Neural cell (in vitro differentiated cells): Measurements from ENCODE around the gene PARVA. TPM values are rescaled to one million over a fixed set of nuclear protein-coding genes. Genes with fewer than 3 reads are reported as not detected.

Experiments used
- H2AFZ ChIP-seq: fragments of 200-600, 300-800 bp; sonication (generic), shearing (Covaris generic); 2 replicates; pipeline ENCODE4 v1.6.0; 2014; ENCODE audit warnings: low read depth, mild to moderate bottlenecking, antibody characterized with exemption, low read length, moderate library complexity
- H3F3A ChIP-seq: fragments of 200-600 bp; shearing (Covaris generic); 2 replicates; pipeline ENCODE4 v1.6.1; 2016; ENCODE audit warnings: mild to moderate bottlenecking, moderate library complexity, mixed read lengths, antibody characterized with exemption, low read length; ENCODE audit not compliant: insufficient read depth, poor library complexity, severe bottlenecking
- H3K27ac ChIP-seq: fragments of 200-600, 300-800 bp; sonication (generic), shearing (Covaris generic); 2 replicates; pipeline ENCODE4 v1.5.1; 2014; ENCODE audit warnings: mild to moderate bottlenecking, low read length, moderate library complexity
- H3K27me3 ChIP-seq: fragments of 300-800, 200-600 bp; sonication (generic), shearing (Covaris generic); 2 replicates; pipeline ENCODE4 v1.6.0; 2014; ENCODE audit warnings: mild to moderate bottlenecking, low read depth, low read length, moderate library complexity; ENCODE audit not compliant: insufficient read depth
- H3K36me3 ChIP-seq: fragments of 300-800, 200-600 bp; sonication (generic), shearing (Covaris generic); 2 replicates; pipeline ENCODE4 v1.5.1; 2014; ENCODE audit warnings: mild to moderate bottlenecking, antibody characterized with exemption, low read length, moderate library complexity; ENCODE audit not compliant: insufficient read depth
- H3K4me2 ChIP-seq: fragments of 300-800, 200-600 bp; sonication (generic), shearing (Covaris generic); 2 replicates; pipeline ENCODE4 v1.6.0; 2014; ENCODE audit warnings: mild to moderate bottlenecking, low read length
- H3K4me3 ChIP-seq: fragments of 300-800, 200-600 bp; sonication (generic), shearing (Covaris generic); 2 replicates; pipeline ENCODE4 v1.5.1; 2014; ENCODE audit warnings: mild to moderate bottlenecking, low read length, moderate library complexity
- H3K79me2 ChIP-seq: fragments of 200-600 bp; shearing (Covaris generic); replicated peaks from 2 replicates; pipeline ENCODE4 v1.6.0; 2014; ENCODE audit warnings: mild to moderate bottlenecking, low read length, moderate library complexity; ENCODE audit not compliant: insufficient read depth
- H3K9ac ChIP-seq: fragments of 300-800, 200-600 bp; sonication (generic), shearing (Covaris generic); 2 replicates; pipeline ENCODE4 v1.6.1; 2016; ENCODE audit warnings: mild to moderate bottlenecking, low read length, mixed read lengths
- H3K9me2 ChIP-seq: fragments of 200-600 bp; shearing (Covaris generic); 2 replicates; pipeline ENCODE4 v1.6.1; 2016; ENCODE audit warnings: mild to moderate bottlenecking, low read length, mixed read lengths; ENCODE audit not compliant: insufficient read depth
- H3K9me3 ChIP-seq: fragments of 200-600, 300-800 bp; sonication (generic), shearing (Covaris generic); 2 replicates; pipeline ENCODE4 v1.6.1; 2016; ENCODE audit warnings: mild to moderate bottlenecking, mixed run types, low read length, moderate library complexity, mixed read lengths
- H4K20me1 ChIP-seq: fragments of 200-600 bp; shearing (Covaris generic); 2 replicates; pipeline ENCODE4 v1.6.1; 2016; ENCODE audit warnings: mild to moderate bottlenecking, mixed run types; ENCODE audit not compliant: insufficient read depth
- CTCF ChIP-seq: fragments of 450-650 bp; IDR thresholded peaks from 2 replicates; pipeline ENCODE4 v1.5.1; 2014; ENCODE audit warnings: antibody characterized with exemption, mild to moderate bottlenecking, moderate library complexity; ENCODE audit not compliant: poor library complexity, severe bottlenecking
- EP300 ChIP-seq: fragments of 450-650 bp; conservative IDR thresholded peaks from 2 replicates; pipeline ENCODE4 v1.6.1; 2014; ENCODE audit warnings: antibody characterized with exemption, mild to moderate bottlenecking, moderate library complexity; ENCODE audit not compliant: poor library complexity, severe bottlenecking
- EZH2 ChIP-seq: fragments of 200-600, 300-800 bp; shearing (Covaris generic), sonication (generic); IDR thresholded peaks from 2 replicates; pipeline ENCODE4 v1.6.1; 2014; ENCODE audit warnings: antibody characterized with exemption, low read length, borderline replicate concordance, mild to moderate bottlenecking; ENCODE audit not compliant: insufficient read depth, poor library complexity, severe bottlenecking
- MXI1 ChIP-seq: fragments of 450-650 bp; conservative IDR thresholded peaks from 2 replicates; pipeline ENCODE4 v1.6.1; 2014; ENCODE audit warnings: antibody characterized with exemption, mild to moderate bottlenecking; ENCODE audit not compliant: poor library complexity, severe bottlenecking
- POLR2AphosphoS5 ChIP-seq: IDR thresholded peaks from 2 replicates; pipeline ENCODE4 v1.6.1; 2012
- RAD21 ChIP-seq: fragments of 450-650 bp; conservative IDR thresholded peaks from 2 replicates; pipeline ENCODE4 v1.6.1; 2014; ENCODE audit warnings: antibody characterized with exemption, mild to moderate bottlenecking, moderate library complexity
- REST ChIP-seq: IDR thresholded peaks from 2 replicates; pipeline ENCODE4 v1.6.1; 2012; ENCODE audit warnings: borderline replicate concordance
- SMC3 ChIP-seq: fragments of 450-650 bp; conservative IDR thresholded peaks from 2 replicates; pipeline ENCODE4 v1.6.1; 2014; ENCODE audit warnings: antibody characterized with exemption, mild to moderate bottlenecking, moderate library complexity; ENCODE audit not compliant: poor library complexity
- TAF1 ChIP-seq: IDR thresholded peaks from 2 replicates; pipeline ENCODE4 v1.6.1; 2012; ENCODE audit warnings: low read depth
- polyA plus RNA-seq: library from polyadenylated mRNA; depleted of rRNA; stranded (reverse); fragments of >200 nt; gene quantifications from 2 replicates; pipeline ENCODE4 v1.2.3, GENCODE V29; 2014

The PARVA gene
- polyA plus RNA-seq, 1 donor from 2014 or later: 0.94 TPM

- H3K4me2 ChIP-seq: no peak overlapping the region
- H3K9ac ChIP-seq: no peak overlapping the region
- no peaks in the 10 kb centered on the region for H3F3A ChIP-seq
- no peak overlapping the region for H3K27ac ChIP-seq
- no peaks in the 10 kb centered on the region for H4K20me1 ChIP-seq
- H3K9me2 ChIP-seq: no peaks in the 10 kb centered on the region
- H3K4me3 ChIP-seq: no peak overlapping the region
- H3K27me3 ChIP-seq: no peaks in the 10 kb centered on the region
- no peaks in the 10 kb centered on the region for H3K79me2 ChIP-seq
- TF ChIP-seq CTCF (no peak), REST (no peak), POLR2AphosphoS5 (no peak), SMC3 (no peak), MXI1 (no peak), EZH2 (no peak), RAD21 (no peak), TAF1 (no peak), EP300 (no peak)
- H3K36me3 ChIP-seq: no peaks in the 10 kb centered on the region
- H3K9me3 ChIP-seq: peaks cover under 1% of the 10 kb centered on the region
- no peak overlapping the region for H2AFZ ChIP-seq
Measured at GRCh38 chr11:12459865-12460444, 82.6 kb downstream of the PARVA start.

- Histone ChIP-seq H3K9me3 (peaks cover 3% of the 10 kb centered on the region), H4K20me1 (no peaks in the 10 kb centered on the region), H3K27ac (no peak overlapping the region), H3F3A (no peaks in the 10 kb centered on the region), H3K79me2 (no peaks in the 10 kb centered on the region), H3K9ac (no peak overlapping the region), H2AFZ (no peak overlapping the region), H3K9me2 (no peaks in the 10 kb centered on the region), H3K27me3 (no peaks in the 10 kb centered on the region), H3K36me3 (no peaks in the 10 kb centered on the region), H3K4me3 (no peak overlapping the region), H3K4me2 (no peak overlapping the region)
- TF ChIP-seq REST: no peak
- TF ChIP-seq MXI1: no peak
- TF ChIP-seq CTCF: no peak
- TF ChIP-seq EP300: no peak
- no peak for TF ChIP-seq TAF1
- TF ChIP-seq RAD21: no peak
- TF ChIP-seq EZH2: no peak
- TF ChIP-seq POLR2AphosphoS5: no peak
- no peak for TF ChIP-seq SMC3
Measured at GRCh38 chr11:12460466-12460865, 83.1 kb downstream of the PARVA start.
